ENCODE data around the gene HMCES.
A peak's percentile ranks its signal among the peaks of the same experiment; 100 is the strongest.

The HMCES gene

DNA sequence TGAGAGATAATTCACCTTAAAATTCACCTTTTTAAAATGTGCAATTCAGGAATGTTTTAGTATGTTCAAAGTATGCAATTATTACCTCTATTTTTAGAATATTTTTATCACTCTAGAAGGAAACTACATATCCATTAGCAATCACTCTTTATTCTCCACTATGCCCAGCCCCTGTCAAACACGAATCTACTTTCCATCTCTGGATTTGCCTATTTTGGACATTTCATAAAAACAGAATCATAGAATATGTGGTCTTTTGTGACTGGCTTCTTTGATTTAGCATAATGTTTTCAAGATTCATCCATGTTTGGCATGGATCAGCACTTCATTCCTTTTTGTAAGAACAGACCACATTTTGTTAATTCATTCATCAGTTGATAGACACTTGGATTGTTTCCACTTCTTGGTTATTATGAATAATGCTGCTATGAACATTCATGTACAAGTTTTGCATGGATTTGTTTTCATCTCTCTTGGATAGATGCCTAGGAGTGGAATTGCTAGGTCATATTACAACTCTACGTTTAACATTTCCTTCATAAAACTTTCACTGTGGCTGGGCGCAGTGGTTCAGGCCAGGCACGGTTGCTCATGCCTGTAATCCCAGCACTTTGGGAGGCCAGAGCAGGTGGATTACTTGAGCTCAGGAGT, 12.7 kb downstream of the HMCES start:
- DNase-seq (ENCODE audit: low read depth, low spot score) = no peak
- TF ChIP-seq, protein P1, sequence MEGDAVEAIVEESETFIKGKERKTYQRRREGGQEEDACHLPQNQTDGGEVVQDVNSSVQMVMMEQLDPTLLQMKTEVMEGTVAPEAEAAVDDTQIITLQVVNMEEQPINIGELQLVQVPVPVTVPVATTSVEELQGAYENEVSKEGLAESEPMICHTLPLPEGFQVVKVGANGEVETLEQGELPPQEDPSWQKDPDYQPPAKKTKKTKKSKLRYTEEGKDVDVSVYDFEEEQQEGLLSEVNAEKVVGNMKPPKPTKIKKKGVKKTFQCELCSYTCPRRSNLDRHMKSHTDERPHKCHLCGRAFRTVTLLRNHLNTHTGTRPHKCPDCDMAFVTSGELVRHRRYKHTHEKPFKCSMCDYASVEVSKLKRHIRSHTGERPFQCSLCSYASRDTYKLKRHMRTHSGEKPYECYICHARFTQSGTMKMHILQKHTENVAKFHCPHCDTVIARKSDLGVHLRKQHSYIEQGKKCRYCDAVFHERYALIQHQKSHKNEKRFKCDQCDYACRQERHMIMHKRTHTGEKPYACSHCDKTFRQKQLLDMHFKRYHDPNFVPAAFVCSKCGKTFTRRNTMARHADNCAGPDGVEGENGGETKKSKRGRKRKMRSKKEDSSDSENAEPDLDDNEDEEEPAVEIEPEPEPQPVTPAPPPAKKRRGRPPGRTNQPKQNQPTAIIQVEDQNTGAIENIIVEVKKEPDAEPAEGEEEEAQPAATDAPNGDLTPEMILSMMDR (IDR thresholded peaks at IDR 0.05; ENCODE audit: low read depth, low read length) = no peak
- H3K4me3 ChIP-seq (ENCODE audit: low read depth, low read length) = no peak overlapping the region
- in situ Hi-C loops (cut with HindIII; ENCODE audit: low sequenced_read_pairs) = no loop called here

DNA sequence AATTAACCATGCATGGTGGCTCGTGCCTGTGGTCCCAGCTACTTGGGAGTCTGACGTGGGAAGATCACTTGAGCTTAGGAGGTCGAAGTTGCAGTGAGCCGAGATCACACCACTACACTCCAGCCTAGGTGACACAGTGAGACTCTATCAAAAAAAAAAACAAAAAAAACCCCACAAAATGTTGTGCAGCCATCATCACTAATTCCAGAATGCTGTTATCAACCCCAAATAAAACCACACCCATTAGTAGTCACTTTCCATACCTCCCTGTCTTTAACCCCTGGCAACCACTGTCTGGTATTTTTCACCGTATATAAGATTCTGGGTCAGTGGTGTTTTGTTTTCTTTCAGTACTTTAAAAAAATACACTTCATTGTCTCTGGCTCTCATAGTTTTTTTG, 16.6 kb downstream of the HMCES start:
- DNase-seq (ENCODE audit: low read depth, low spot score) = no peak
- TF ChIP-seq, protein P1 (IDR thresholded peaks at IDR 0.05; ENCODE audit: low read depth, low read length) = no peak
- H3K4me3 ChIP-seq (ENCODE audit: low read depth, low read length) = no peak overlapping the region
- in situ Hi-C loops (cut with HindIII; ENCODE audit: low sequenced_read_pairs) = no loop called here

DNA sequence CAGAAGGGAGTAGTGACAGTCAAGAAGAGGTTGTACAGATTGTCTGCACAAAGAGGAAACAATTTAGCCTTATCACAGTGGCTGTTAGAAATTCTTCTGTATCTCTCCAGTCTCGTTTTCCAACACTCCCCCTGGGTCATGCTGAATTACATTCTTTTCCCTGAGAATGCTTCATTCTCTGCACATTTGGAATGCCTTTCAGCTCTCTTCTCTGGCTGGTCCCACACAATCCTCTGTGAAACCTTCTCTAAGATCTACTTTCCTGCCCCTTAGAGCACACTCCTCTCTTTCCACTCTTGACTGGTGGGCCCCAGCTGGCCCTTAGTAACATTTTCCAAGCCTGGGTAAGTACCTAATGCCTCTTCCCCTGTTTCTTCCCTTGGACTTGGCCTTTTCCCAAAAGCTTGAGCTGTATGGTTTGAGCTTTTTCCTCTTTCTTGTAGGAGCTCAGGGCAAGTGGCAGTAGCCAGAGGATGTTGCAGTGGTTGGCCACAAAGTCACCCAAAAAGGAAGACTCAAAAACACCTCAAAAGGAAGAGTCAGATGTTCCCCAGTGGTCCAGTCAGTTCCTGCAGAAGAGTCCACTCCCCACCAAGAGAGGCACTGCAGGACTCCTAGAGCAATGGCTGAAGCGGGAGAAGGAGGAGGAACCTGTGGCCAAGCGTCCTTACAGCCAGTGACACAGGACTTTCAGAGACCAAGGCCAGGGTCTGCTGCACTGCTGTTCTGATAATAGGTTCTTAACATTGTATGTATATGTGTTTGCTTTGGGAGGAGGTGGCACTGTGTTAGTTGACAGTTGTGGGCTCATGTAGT, 25.7 kb downstream of the HMCES start:
- DNase-seq (ENCODE audit: low read depth, low spot score) = no peak
- TF ChIP-seq, protein P1 (IDR thresholded peaks at IDR 0.05; ENCODE audit: low read depth, low read length) = no peak
- in situ Hi-C loops (cut with HindIII; ENCODE audit: low sequenced_read_pairs) = no loop called here
- no peak overlapping the region for H3K4me3 ChIP-seq (ENCODE audit: low read depth, low read length)

DNA sequence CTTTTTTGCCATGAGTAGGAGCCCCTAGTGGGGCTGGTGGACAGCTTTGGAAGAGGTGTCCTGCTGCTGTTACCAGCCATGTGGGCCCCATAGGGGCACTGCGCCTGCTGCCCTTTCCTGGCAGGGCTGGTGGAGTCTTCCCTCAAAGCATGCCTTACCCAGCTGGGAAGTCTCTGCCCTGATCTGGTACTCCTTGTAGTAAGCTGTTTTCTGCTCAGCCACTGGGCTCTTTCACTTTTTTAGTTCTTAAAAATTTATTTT, 26.2 kb downstream of the HMCES start:
- no peak overlapping the region for H3K4me3 ChIP-seq (ENCODE audit: low read depth, low read length)
- in situ Hi-C loops (cut with HindIII; ENCODE audit: low sequenced_read_pairs) = no loop called here
- TF ChIP-seq, protein P1 (IDR thresholded peaks at IDR 0.05; ENCODE audit: low read depth, low read length) = no peak
- no peak for DNase-seq (ENCODE audit: low read depth, low spot score)

DNA sequence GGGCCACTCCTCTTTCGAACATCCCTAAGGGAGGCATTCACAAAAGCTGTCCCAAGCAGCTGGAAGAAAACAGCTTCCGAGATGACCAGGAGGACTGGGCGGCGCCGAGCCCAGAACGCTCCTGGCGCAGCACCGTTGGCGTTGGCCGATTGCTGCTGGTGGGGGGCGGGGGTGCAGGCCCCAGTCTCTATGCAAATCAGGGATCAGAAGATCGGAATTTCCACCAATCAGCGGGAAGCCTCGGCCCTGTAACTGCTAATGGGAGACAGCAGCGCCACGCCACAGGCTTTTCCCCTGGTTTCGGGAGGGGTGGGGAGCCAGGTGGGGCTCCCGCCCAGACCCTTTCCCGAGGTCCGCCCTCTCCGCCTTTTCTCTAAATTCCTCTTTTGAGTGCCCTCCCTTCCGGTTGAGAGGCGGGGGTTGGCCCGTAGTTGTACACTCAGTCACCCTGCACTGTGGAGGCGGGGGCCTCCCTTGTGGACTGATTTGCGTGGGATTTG, 27.0 kb downstream of the HMCES start:
- peak; percentile 80 for DNase-seq (ENCODE audit: low read depth, low spot score)
- peak overlapping the region; percentile 7 for H3K4me3 ChIP-seq (ENCODE audit: low read depth, low read length)

DNA sequence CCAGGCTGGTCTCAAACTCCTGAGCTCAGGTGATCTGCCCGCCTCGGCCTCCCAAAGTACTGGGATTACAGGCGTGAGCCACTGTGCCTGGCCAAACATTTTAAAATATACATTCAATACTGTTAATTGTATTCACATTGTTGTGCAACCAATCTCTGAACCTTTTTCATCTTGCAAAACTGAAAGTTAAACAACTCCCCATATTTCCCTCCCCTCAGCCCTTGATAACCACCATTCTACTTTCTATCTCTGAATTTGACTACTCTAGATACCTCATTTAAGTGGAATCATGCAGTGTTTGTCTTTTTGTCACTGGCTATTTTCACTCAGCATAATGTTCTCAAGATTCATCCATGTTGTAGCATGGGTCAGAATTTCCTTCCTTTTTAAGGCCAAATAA, 30.0 kb downstream of the HMCES start:
- H3K4me3 ChIP-seq (ENCODE audit: low read depth, low read length) = no peak overlapping the region
- in situ Hi-C loops (cut with HindIII; ENCODE audit: low sequenced_read_pairs) = no loop called here
- TF ChIP-seq, protein P1 (IDR thresholded peaks at IDR 0.05; ENCODE audit: low read depth, low read length) = no peak
- DNase-seq (ENCODE audit: low read depth, low spot score) = no peak

More for the DNA sequence above, 27.0 kb downstream of the HMCES start:
- in situ Hi-C loops (cut with HindIII; ENCODE audit: low sequenced_read_pairs) = no loop called here
- TF ChIP-seq, protein P1 (IDR thresholded peaks at IDR 0.05; ENCODE audit: low read depth, low read length) = no peak

Data from astrocyte of the spinal cord (primary cell).